HG03095 (cell line): Measurements from ENCODE around the gene TTC8.
"Not testable (repeated sequence)": the region's sequence is repeated elsewhere in the genome, so short reads cannot be mapped to it uniquely, and the experiment has no call there.

Source experiments
- ATAC-seq: cut with Tn5 transposase; IDR thresholded peaks from one replicate; pipeline ENCODE4 v1.9.1; 2021; ENCODE audit warnings: moderate library complexity; ENCODE audit not compliant: unreplicated experiment

Gene TTC8

DNA sequence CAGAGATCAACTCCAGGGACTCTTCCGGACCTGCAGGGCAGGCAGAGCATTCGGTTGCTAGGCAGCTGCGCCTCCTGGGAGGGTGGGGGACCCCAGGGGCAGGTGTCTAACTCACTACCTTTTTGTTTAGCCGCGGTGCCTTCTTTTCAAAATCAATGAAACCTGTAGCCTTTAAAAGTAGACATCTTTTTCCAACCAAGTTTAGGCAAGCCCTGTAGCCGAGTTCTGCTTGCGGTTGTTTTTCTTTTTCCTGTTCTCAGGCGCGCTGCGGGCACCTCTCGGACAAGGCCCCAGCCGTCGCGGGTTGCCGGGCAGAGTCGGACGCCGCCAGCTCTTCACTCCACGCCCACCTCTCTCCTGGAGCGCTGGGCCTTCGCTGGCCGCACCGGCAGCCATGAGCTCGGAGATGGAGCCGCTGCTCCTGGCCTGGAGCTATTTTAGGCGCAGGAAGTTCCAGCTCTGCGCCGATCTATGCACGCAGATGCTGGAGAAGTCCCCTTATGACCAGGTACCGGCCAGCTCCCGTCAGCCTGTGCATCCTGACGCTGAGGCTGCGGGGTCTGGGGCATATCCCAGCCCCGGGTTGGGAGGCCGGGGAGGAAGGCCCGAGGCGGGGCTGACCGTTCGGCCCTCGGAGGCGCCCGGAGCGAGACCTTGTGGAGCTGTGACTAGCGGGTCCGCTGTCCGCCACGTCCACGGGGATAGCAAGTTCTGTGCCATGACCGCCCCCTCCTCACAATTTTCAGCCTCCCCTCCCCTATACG, at the start of gene TTC8:
Gene TTC8, plus strand, starts transcription at position 338 of the 764 bp plus-strand sequence. Its CDS starts 57 bp downstream, at position 395.
- ATAC-seq, result peak; percentile 97

GRCh38 chr14:88775532-88775931, 48.9 kb upstream of the TTC8 start:
- ATAC-seq, result no peak

GRCh38 chr14:88785911-88786310, 38.5 kb upstream of the TTC8 start:
- ATAC-seq, result no peak

- no peak for ATAC-seq
Observed at GRCh38 chr14:88786715-88787114, 37.7 kb upstream of the TTC8 start.

- not testable (repeated sequence) for ATAC-seq
Observed at GRCh38 chr14:88789573-88789972, 34.9 kb upstream of the TTC8 start.

DNA sequence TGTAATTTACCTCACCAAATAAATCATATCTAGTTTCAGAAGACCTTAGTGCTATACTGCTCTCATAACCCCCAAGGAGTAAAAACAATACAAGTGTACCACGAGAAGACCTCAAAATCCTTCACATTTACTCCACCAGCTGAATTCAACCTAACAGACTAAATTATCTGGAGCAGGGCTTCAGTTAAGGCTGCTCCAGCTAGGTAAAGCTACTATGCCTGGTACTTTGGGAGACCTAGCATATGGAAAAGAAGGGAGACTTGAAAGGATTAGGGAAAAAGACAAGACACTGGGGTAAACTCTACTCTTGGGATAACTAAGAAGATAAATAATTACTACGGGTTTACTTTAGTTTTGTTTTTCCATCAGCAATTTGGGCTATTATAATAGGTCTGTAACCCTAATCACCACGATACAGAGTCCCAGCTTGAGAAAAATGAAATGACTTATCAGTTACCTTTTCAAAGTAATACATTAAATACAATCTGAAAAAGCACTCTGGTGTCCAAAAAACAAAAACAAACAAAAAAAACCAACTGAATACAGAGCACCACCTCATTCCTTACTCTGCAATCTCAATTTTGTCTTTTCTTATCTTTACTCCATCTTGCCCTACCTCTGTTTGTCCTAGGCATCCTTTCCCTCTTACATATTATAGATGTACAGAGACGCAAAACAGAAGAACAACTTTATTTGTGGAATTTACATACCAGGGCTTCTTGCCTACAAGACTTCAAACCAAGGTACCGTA, 33.8 kb upstream of the TTC8 start:
- ATAC-seq, result no peak

- no peak for ATAC-seq
Observed at GRCh38 chr14:88791252-88791621, 33.2 kb upstream of the TTC8 start.

DNA sequence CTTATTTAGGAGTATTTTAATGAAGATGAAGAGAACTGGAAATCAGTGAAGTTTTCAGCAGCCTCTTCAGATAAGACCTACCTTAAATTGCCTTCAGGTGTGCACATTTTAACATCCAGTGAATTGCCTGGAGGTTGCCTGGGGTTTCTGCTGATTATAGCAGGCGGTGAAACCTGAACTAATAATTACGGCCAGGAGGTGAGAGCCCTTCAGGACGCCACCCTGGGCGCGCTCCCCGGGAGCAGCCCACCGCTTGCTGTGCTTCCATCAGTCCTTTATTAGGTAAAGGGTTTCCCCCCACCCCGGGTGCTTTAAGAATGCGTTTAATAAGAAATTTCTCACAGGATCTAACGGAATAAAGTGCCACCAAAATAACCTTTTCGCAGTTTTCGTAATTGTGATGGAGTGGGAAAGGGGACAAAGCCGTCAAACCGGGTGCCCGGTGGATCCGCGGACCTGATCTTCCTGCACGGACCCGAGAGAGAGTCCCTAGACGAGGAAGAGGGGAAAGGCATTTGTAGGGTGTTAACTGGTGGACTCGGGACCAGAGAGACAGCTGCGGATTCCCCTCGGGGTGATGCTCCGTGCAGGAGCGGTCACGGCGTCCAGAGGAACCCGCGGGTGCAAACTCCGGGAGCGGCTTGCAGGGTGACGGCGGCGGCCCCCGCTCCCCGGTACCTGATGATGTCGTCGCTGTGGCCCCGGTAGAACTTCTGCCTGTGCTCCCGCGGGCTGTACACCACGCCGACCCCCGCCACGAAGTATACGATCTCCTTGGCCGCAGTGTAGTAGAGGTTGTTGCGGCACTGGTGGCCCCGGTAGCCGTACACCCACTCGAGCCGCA, 32.6 kb upstream of the TTC8 start:
- no peak for ATAC-seq

GRCh38 chr14:88792473-88793258, 31.8 kb upstream of the TTC8 start, which contains the start of gene EML5:
Gene EML5 (minus strand): TSS chr14:88792953. CDS start chr14:88792503, 450 bp downstream.
- peak; percentile 86 for ATAC-seq

GRCh38 chr14:88793259-88793625, 31.2 kb upstream of the TTC8 start:
- no peak for ATAC-seq

- no peak for ATAC-seq
Observed at GRCh38 chr14:88798156-88798555, 26.3 kb upstream of the TTC8 start.

DNA sequence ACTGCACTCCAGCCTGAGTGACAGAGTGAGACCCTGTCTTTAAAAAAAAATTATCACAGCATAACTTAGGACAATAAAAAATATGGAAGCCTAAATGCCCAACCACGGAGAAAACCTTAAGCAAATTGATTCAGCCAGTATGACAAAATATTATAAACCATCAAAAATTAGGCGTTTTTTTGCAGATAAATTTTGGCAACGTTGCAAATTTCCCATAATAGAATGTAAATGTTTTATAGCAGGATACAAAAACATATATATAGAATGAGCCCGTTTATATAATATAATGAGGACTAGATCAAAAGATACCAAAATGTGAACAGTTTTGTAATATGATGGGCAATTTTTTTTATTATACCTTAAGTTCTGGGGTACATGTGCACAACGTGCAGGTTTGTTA, 24.9 kb upstream of the TTC8 start:
- ATAC-seq, result no peak

DNA sequence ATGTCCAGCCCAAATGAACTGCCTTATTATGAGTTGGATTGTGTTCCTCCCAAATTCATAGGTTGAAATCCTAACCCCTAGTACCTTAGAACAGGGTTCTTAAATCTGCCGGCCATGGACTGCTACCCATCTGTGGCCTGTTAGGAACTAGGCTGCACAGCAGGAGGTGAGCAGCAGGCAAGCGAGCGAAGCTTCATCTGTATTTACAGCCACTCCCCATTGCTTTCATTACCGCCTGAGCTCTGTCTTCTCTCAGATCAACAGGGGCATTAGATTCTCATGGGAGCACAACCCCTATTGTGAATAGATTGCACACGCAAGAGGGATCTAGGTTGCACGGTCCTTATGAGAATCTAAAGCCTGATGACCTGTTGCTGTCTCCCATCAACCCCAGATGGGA, 21.9 kb upstream of the TTC8 start:
- ATAC-seq, result no peak

GRCh38 chr14:88804035-88804434, 20.4 kb upstream of the TTC8 start:
- no peak for ATAC-seq

- ATAC-seq, result no peak
Observed at GRCh38 chr14:88804477-88804876, 20.0 kb upstream of the TTC8 start.

DNA sequence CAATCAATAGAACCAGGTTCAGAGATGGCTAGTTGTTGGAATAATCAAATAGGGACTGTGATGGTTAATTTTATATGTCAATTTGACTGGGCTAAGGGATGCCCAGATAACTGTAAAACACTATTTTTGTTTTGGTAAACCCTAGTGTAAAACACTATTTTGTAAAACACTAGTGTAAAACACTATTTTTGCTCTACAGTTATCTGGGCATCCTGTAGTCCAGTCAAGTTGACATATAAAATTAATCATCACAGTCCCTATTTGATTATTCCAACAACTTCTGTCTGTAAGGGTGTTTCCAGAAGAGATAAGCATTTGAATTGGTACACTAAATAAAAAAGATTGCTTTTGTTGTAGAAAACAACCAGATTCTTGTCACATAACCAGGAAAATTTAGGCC, 16.1 kb upstream of the TTC8 start:
- ATAC-seq, result no peak

DNA sequence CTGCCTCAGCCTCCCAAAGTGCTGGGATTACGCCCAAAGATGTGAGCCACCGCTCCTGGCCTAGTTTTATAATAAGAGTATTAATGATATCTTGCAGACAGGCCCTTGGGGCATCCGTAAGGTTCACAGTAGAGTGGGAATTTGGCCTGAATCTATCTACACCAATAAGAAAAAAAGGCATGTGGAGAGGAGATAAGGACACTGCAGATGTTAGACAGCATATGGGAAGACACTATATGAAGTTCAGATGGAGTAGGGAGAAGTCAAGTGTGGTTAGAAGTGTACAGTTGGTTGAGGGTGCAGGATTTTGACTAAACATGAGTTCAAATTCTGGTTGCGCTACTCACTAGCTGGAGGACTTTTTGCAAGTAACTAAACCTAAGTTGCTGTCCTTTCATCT, 8.5 kb upstream of the TTC8 start:
- ATAC-seq, result no peak

DNA sequence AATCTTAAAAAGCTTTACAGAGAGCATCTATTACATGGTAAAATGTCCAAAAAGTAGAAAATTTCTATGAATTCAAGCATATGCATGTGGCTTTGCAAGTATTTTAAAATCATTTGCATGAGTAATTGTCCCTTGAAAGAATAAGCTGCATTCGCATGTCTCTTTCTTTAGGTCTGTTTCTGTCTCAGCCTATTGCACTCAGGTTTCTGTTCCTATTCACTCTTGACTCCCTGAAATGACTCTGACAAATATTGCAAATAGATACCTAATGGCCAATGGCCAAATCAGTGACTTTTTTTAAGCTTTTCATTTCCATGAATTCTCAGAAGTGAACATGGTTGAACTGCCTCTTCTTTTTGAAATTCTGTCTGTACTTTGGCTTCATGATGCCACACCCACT, 6.4 kb upstream of the TTC8 start:
- no peak for ATAC-seq

- not testable (repeated sequence) for ATAC-seq
Observed at GRCh38 chr14:88819674-88820073, 4.8 kb upstream of the TTC8 start.

- no peak for ATAC-seq
Observed at GRCh38 chr14:88821378-88821777, 3.1 kb upstream of the TTC8 start.

DNA sequence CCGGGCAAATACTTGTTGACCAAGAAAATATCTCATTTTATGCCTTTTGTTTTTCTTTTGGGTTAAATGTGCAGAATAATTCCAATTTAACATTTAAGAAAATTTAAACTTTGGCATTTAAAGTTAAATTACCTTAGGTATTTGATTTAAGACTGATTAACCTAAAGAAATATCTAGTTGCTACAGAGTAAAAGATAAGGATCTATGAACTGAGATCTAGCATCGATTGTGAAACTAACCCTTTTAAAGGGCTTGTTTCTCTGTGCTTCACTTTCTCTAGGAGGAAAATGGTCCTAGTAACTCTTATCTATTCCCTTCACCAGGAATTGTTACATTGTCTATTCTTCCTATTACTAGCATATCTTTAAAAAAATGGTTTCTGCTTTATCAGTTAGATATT, 2.6 kb upstream of the TTC8 start:
- ATAC-seq, result no peak
